Cardiac fibroblast (primary cell): ENCODE measurements around the gene PARS2.

Source experiments
- DNase-seq, 2 donors: peaks; one replicate each; pipeline versions ENCODE4 v3.0.0 to v3.0.0-alpha.2; 2010; ENCODE audit warnings: low read depth in 2 of 2
- H3K4me3 ChIP-seq, 2 donors: replicated peaks in 1 of 2; 1 replicate in 1 of 2; 2 replicates in 1 of 2; pipeline ENCODE4 v1.5.1; 2011; ENCODE audit warnings: low read depth in 2 of 2, low read length in 2 of 2, mild to moderate bottlenecking in 2 of 2, moderate library complexity in 1 of 2
- CTCF ChIP-seq: IDR thresholded peaks from one replicate; pipeline ENCODE4 v1.5.1; 2011; ENCODE audit warnings: low read depth, mild to moderate bottlenecking, low read length, inconsistent platforms

PARS2 gene

GRCh38 chr1:54748094-54748835, 16.1 kb downstream of the PARS2 start:
- TF ChIP-seq CTCF = no peak
- no peak for DNase-seq
- no peak overlapping the region for H3K4me3 ChIP-seq

- H3K4me3 ChIP-seq = no peak overlapping the region
- DNase-seq = no peak
- no peak for TF ChIP-seq CTCF
These were observed 18.5 kb downstream of the PARS2 start for GRCh38 chr1:54745864-54746263.

- TF ChIP-seq CTCF = no peak
- no peak overlapping the region for H3K4me3 ChIP-seq
- no peak for DNase-seq
These were observed 19.0 kb downstream of the PARS2 start for GRCh38 chr1:54745274-54745673.

GRCh38 chr1:54744696-54745095, 19.6 kb downstream of the PARS2 start:
- H3K4me3 ChIP-seq = no peak overlapping the region
- DNase-seq = no peak
- no peak for TF ChIP-seq CTCF

GRCh38 chr1:54743416-54744226, 20.7 kb downstream of the PARS2 start:
- no peak for DNase-seq
- no peak for TF ChIP-seq CTCF
- no peak overlapping the region for H3K4me3 ChIP-seq

GRCh38 chr1:54742282-54742681, 22.0 kb downstream of the PARS2 start:
- DNase-seq = peak in 1 of 2 donors; percentile 12
- H3K4me3 ChIP-seq = no peak overlapping the region
- no peak for TF ChIP-seq CTCF
